H1 (cell line): ENCODE results near the gene CARD18. TPM values are rescaled to one million over a fixed set of nuclear protein-coding genes. Genes with fewer than 3 reads are reported as not detected.

Experiments
- CTCF ChIA-PET: fragments of 300-600 bp; sonication (Branson Sonifier 250); formaldehyde crosslinking; loops from one replicate; lab custom pipeline; 2021; ENCODE audit not compliant: partially characterized antibody; lab: Charles Lee
- POLR2A ChIA-PET: fragments of 300-600 bp; sonication (Branson Sonifier 250); formaldehyde crosslinking; loops from one replicate; lab custom pipeline; 2021; ENCODE audit warnings: inconsistent platforms; ENCODE audit not compliant: partially characterized antibody; lab: Charles Lee
- DNase-seq, 2 experiments: peaks; one replicate each; pipeline versions ENCODE4 v3.0.0 to v3.0.0-alpha.2; 2010 to 2022; ENCODE audit warnings: low spot score in 2 of 2, low read depth in 1 of 2, mixed read lengths in 1 of 2
- FAIRE-seq: peaks from 2 replicates; lab custom pipeline; 2011; peaks lifted over from hg19 to GRCh38; lab: Jason Lieb, UNC
- H2AFZ ChIP-seq: 2 replicates; pipeline ENCODE4 v1.8.1; 2012; ENCODE audit warnings: low read length, inconsistent platforms
- H2AK5ac ChIP-seq: 2 replicates; pipeline ENCODE4 v1.6.1; 2013; ENCODE audit warnings: low read depth, low read length
- H2BK120ac ChIP-seq: replicated peaks from 2 replicates; pipeline ENCODE3; 2013; ENCODE audit warnings: low read depth, low read length, inconsistent platforms
- H2BK12ac ChIP-seq: 2 replicates; pipeline ENCODE4 v1.6.1; 2013; ENCODE audit warnings: low read depth, low read length
- H2BK15ac ChIP-seq: 2 replicates; pipeline ENCODE4 v1.6.1; 2013; ENCODE audit warnings: low read length
- H2BK20ac ChIP-seq: 2 replicates; pipeline ENCODE4 v1.6.1; 2013; ENCODE audit warnings: low read length
- H2BK5ac ChIP-seq: 2 replicates; pipeline ENCODE4 v1.6.1; 2013; ENCODE audit warnings: low read depth, low read length
- H3K14ac ChIP-seq: 2 replicates; pipeline ENCODE4 v1.6.1; 2013; ENCODE audit warnings: inconsistent platforms; ENCODE audit not compliant: insufficient read length
- H3K18ac ChIP-seq: 2 replicates; pipeline ENCODE4 v1.6.1; 2013; ENCODE audit warnings: low read length; ENCODE audit errors: extremely low read depth
- H3K23ac ChIP-seq: 2 replicates; pipeline ENCODE4 v1.6.1; 2013; ENCODE audit warnings: inconsistent platforms; ENCODE audit not compliant: insufficient read length
- H3K23me2 ChIP-seq: 2 replicates; pipeline ENCODE4 v1.6.1; 2013; ENCODE audit warnings: low read depth, low read length
- H3K27ac ChIP-seq: 2 replicates; pipeline ENCODE4 v1.6.1; 2011; ENCODE audit warnings: low read depth, low read length, inconsistent platforms
- H3K27me3 ChIP-seq, 4 experiments: replicated peaks in 1 of 4; 1 replicate in 1 of 4; 2 replicates in 3 of 4; pipeline versions ENCODE4 v1.6.1 to v1.8.1; 2011 to 2013; ENCODE audit warnings: low read length in 3 of 4, mild to moderate bottlenecking in 3 of 4, inconsistent platforms in 2 of 4, mixed read lengths in 2 of 4, moderate library complexity in 1 of 4; ENCODE audit not compliant: control insufficient read depth in 3 of 4, insufficient read depth in 3 of 4; ENCODE audit errors: extremely low read depth in 1 of 4
- H3K36me3 ChIP-seq, 4 experiments: 2 replicates each; pipeline versions ENCODE4 v1.6.1 to v1.8.1; 2011 to 2013; ENCODE audit warnings: mild to moderate bottlenecking in 4 of 4, low read length in 3 of 4, moderate library complexity in 2 of 4, control low read depth in 1 of 4, inconsistent platforms in 1 of 4; ENCODE audit not compliant: insufficient read depth in 4 of 4, control insufficient read depth in 2 of 4
- H3K4ac ChIP-seq: replicated peaks from 2 replicates; pipeline ENCODE3; 2013; ENCODE audit warnings: low read length, low read depth, mixed read lengths, inconsistent platforms; ENCODE audit not compliant: insufficient read length
- H3K4me1 ChIP-seq, 4 experiments: replicated peaks in 1 of 4; 1 replicate in 1 of 4; 2 replicates in 3 of 4; pipeline versions ENCODE4 v1.6.1 to v1.8.1; 2011 to 2013; ENCODE audit warnings: low read length in 3 of 4, inconsistent platforms in 2 of 4, mixed read lengths in 1 of 4; ENCODE audit not compliant: insufficient read depth in 4 of 4, control insufficient read depth in 3 of 4
- H3K4me2 ChIP-seq, 2 experiments: 2 replicates each; pipeline versions ENCODE4 v1.6.1 to v1.8.1; 2011 to 2013; ENCODE audit warnings: low read depth in 2 of 2, low read length in 2 of 2, control low read depth in 1 of 2, inconsistent platforms in 1 of 2, mild to moderate bottlenecking in 1 of 2; ENCODE audit not compliant: insufficient read depth in 1 of 2
- H3K4me3 ChIP-seq, 4 experiments: fragments of 200-600, 300-600 bp in 1 of 4; sonication (generic), shearing (Covaris generic), sonication (Bioruptor Twin) in 1 of 4; 2 replicates each; pipeline versions ENCODE4 v1.5.1 to v1.8.1; 2011 to 2016; ENCODE audit warnings: low read length in 4 of 4, low read depth in 3 of 4, control low read depth in 2 of 4, inconsistent platforms in 2 of 4, mild to moderate bottlenecking in 2 of 4, mixed read lengths in 1 of 4, moderate library complexity in 1 of 4; ENCODE audit not compliant: insufficient read depth in 2 of 4; ENCODE audit errors: extremely low read depth in 1 of 4
- H3K56ac ChIP-seq: replicated peaks from 2 replicates; pipeline ENCODE3; 2013; ENCODE audit warnings: low read depth, mild to moderate bottlenecking, mixed read lengths, low read length, inconsistent platforms; ENCODE audit not compliant: insufficient read length
- H3K79me1 ChIP-seq: 2 replicates; pipeline ENCODE4 v1.6.1; 2013; ENCODE audit warnings: low read depth, low read length, control low read depth
- H3K79me2 ChIP-seq, 2 experiments: 2 replicates each; pipeline versions ENCODE4 v1.6.1 to v1.8.1; 2012 to 2013; ENCODE audit warnings: low read length in 2 of 2, mild to moderate bottlenecking in 2 of 2, inconsistent platforms in 1 of 2; ENCODE audit not compliant: insufficient read depth in 2 of 2, control insufficient read depth in 1 of 2
- H3K9ac ChIP-seq, 4 experiments: replicated peaks in 1 of 4; 1 replicate in 1 of 4; 2 replicates in 3 of 4; pipeline versions ENCODE4 v1.6.1 to v1.8.1; 2011 to 2013; ENCODE audit warnings: low read depth in 3 of 4, low read length in 3 of 4, control low read depth in 2 of 4, mild to moderate bottlenecking in 2 of 4, moderate library complexity in 2 of 4, inconsistent platforms in 1 of 4; ENCODE audit errors: extremely low read depth in 1 of 4
- H3K9me3 ChIP-seq, 2 experiments: 2 replicates each; pipeline versions ENCODE4 v1.6.1 to v1.8.1; 2012 to 2013; ENCODE audit warnings: mild to moderate bottlenecking in 2 of 2, moderate library complexity in 2 of 2, control low read depth in 1 of 2, inconsistent platforms in 1 of 2, low read depth in 1 of 2, low read length in 1 of 2, mixed read lengths in 1 of 2; ENCODE audit not compliant: insufficient read depth in 2 of 2
- H4K20me1 ChIP-seq, 2 experiments: replicated peaks in 1 of 2; 2 replicates each; pipeline versions ENCODE3 to v1.8.1; 2011 to 2013; ENCODE audit warnings: inconsistent platforms in 2 of 2, low read length in 2 of 2, mild to moderate bottlenecking in 1 of 2; ENCODE audit not compliant: insufficient read depth in 2 of 2, control insufficient read depth in 1 of 2
- H4K5ac ChIP-seq: 2 replicates; pipeline ENCODE4 v1.6.1; 2013; ENCODE audit warnings: low read length, low read depth, mixed read lengths, inconsistent platforms; ENCODE audit not compliant: insufficient read length
- H4K8ac ChIP-seq: 2 replicates; pipeline ENCODE4 v1.8.0; 2013; ENCODE audit warnings: mild to moderate bottlenecking, moderate library complexity, low read length, inconsistent platforms; ENCODE audit not compliant: insufficient read depth; ENCODE audit errors: extremely low read depth
- H4K91ac ChIP-seq: replicated peaks from 2 replicates; pipeline ENCODE3; 2013; ENCODE audit warnings: low read length, mixed read lengths, inconsistent platforms; ENCODE audit not compliant: insufficient read length
- ASH2L ChIP-seq: fragments of 200-600, 300-600 bp; sonication (generic); IDR thresholded peaks from one replicate; pipeline ENCODE4 v1.7.1; 2017; ENCODE audit warnings: low read length
- CBX8 ChIP-seq: fragments of 300-800, 300-1000 bp; sonication (generic); IDR thresholded peaks from 2 replicates; pipeline ENCODE4 v1.7.1; 2016; ENCODE audit warnings: low read depth, low read length, borderline replicate concordance
- CEBPB ChIP-seq: IDR thresholded peaks from 2 replicates; pipeline ENCODE4 v1.6.1; 2012; ENCODE audit warnings: low read depth, low read length
- CHD2 ChIP-seq: IDR thresholded peaks from 2 replicates; pipeline ENCODE4 v1.6.1; 2012; ENCODE audit warnings: low read length, improper control_type of control experiment
- FOSL1 ChIP-seq: IDR thresholded peaks from 2 replicates; pipeline ENCODE4 v1.6.1; 2011; ENCODE audit warnings: mild to moderate bottlenecking, low read depth, low read length, moderate library complexity; ENCODE audit not compliant: insufficient read depth
- PHF8 ChIP-seq: fragments of 200-600 bp; sonication (generic); conservative IDR thresholded peaks from 2 replicates; pipeline ENCODE4 v1.7.1; 2012; ENCODE audit warnings: low read depth, mild to moderate bottlenecking, inconsistent platforms, low read length, moderate library complexity
- POLR2A ChIP-seq, 2 experiments: IDR thresholded peaks; 1 replicate in 1 of 2; 2 replicates in 1 of 2; pipeline ENCODE4 v1.6.1; 2011; ENCODE audit warnings: low read depth in 2 of 2, low read length in 2 of 2, mild to moderate bottlenecking in 2 of 2; ENCODE audit errors: control extremely low read depth in 1 of 2
- RBBP5 ChIP-seq: IDR thresholded peaks from 2 replicates; pipeline ENCODE4 v1.7.1; 2012; ENCODE audit warnings: low read depth, mild to moderate bottlenecking, inconsistent platforms, low read length, moderate library complexity, borderline replicate concordance
- RFX5 ChIP-seq: IDR thresholded peaks from 2 replicates; pipeline ENCODE4 v1.6.1; 2011; ENCODE audit warnings: low read depth, low read length, improper control_type of control experiment, borderline replicate concordance
- TBP ChIP-seq: IDR thresholded peaks from 2 replicates; pipeline ENCODE4 v1.6.1; 2011; ENCODE audit warnings: low read depth, low read length, improper control_type of control experiment
- polyA plus RNA-seq, 7 experiments: library from polyadenylated mRNA; depleted of rRNA in 3 of 7; stranded (reverse) in 5 of 7; unstranded in 2 of 7; fragments of >200 nt in 5 of 7; fragments of 200-250 nt in 2 of 7; gene quantifications; 1 replicate in 5 of 7; 2 replicates in 1 of 7; 4 replicates in 1 of 7; pipeline versions ENCODE4 v1.2.1 to v1.2.3, GENCODE V29; 2011 to 2013; ENCODE audit warnings: missing spikeins in 2 of 7, mixed read lengths in 2 of 7
- total RNA-seq: library from RNA; stranded (reverse); fragmentation: NEBNext Ultra II Directional; extraction: Animal tissue kit (Norgen Biotek cat#: 25700); gene quantifications from 2 replicates; pipeline ENCODE4 v1.2.1, GENCODE V29; 2021
- TF ChIP-seq, protein P1 (sequence below): IDR thresholded peaks from 2 replicates; pipeline ENCODE4 v1.6.1; 2011; ENCODE audit warnings: low read depth, mild to moderate bottlenecking, low read length; ENCODE audit not compliant: insufficient read depth
- TF ChIP-seq, protein P2 (sequence below), 3 experiments: IDR thresholded peaks; 1 replicate in 2 of 3; 2 replicates in 1 of 3; pipeline versions ENCODE4 v1.5.1 to v1.6.1; 2011; ENCODE audit warnings: low read length in 3 of 3, mild to moderate bottlenecking in 3 of 3, inconsistent platforms in 2 of 3, low read depth in 1 of 3, moderate library complexity in 1 of 3; ENCODE audit not compliant: insufficient read depth in 1 of 3; ENCODE audit errors: control extremely low read depth in 1 of 3

Gene CARD18
- total and polyA plus RNA-seq, 2 of the 8 experiments (the other 6 are each of a cell fraction or from before 2014, with no cell fraction given) = not detected

DNA sequence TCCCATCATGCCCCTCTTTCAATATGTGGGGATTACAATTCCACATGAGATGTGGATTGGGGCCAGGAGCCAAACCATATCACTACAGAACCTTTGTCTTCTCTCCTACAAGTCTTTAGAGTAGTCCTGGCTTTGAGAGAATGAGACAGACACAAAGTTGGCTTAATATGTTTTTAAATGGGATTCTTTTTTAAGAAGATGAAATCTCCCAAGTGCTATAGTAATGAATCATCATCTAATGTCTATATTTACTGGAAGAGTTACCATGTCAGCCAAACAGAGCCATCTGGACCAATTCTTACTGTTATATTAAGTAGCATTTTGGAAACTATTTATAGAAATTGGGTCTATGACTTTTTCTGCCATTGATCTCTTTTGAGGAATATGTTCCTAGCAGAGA, 38.1 kb upstream of the CARD18 start (continued):
- TF ChIP-seq POLR2A (IDR thresholded peaks at IDR 0.05; ENCODE audit: control extremely low read depth in 1 of 2, low read depth in 2 of 2, low read length in 2 of 2) (no peak), TBP (no peak)

DNA sequence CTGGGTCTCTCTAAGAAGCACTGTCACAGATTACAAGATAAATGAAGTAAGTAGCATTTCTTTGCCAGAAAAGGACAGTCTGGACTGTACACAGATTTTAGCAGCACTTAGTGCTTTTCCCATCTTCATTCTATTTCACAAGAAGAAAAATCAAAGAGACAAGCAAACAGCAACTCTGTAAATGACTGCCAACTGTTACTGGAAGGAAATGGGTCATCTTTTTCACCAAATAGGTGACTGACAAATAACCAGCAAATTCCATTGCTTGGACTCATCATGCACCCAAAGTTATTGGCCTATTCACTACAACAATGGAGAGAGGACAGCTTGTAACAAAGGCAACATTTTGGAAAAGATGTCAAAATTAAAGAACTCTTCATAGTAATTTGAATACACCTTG, 28.9 kb upstream of the CARD18 start:
- no peak overlapping the region for H3K14ac ChIP-seq
- no peaks in the 10 kb centered on the region for H4K20me1 ChIP-seq
- H3K79me1 ChIP-seq = no peaks in the 10 kb centered on the region
- H3K4ac ChIP-seq = no peak overlapping the region
- H4K8ac ChIP-seq = no peak overlapping the region
- no peak overlapping the region for H3K23ac ChIP-seq
- no peak overlapping the region for H2BK12ac ChIP-seq
- ChIA-PET POLR2A (no interaction called here), CTCF (no interaction called here)
- H4K5ac ChIP-seq = no peak overlapping the region
- H2BK5ac ChIP-seq = no peak overlapping the region
- no peaks in the 10 kb centered on the region for H3K36me3 ChIP-seq
- H3K79me2 ChIP-seq = no peaks in the 10 kb centered on the region
- H2BK120ac ChIP-seq = no peak overlapping the region
- H4K91ac ChIP-seq = no peak overlapping the region
- H3K56ac ChIP-seq = no peak overlapping the region
- H3K4me1 ChIP-seq = no peaks in the 10 kb centered on the region
- H3K4me3 ChIP-seq = no peak overlapping the region
- no peaks in the 10 kb centered on the region for H3K9me3 ChIP-seq
- H2AFZ ChIP-seq = no peak overlapping the region
- H2AK5ac ChIP-seq = no peak overlapping the region
- no peaks in the 10 kb centered on the region for H3K27me3 ChIP-seq
- H3K4me2 ChIP-seq = no peak overlapping the region
- no peak overlapping the region for H3K18ac ChIP-seq
- no peak overlapping the region for H2BK15ac ChIP-seq
- no peak overlapping the region for H3K27ac ChIP-seq
- H3K9ac ChIP-seq = no peak overlapping the region
- H2BK20ac ChIP-seq = no peak overlapping the region
- no peaks in the 10 kb centered on the region for H3K23me2 ChIP-seq
- DNase-seq (no peak), FAIRE-seq (no peak)
- no peak for TF ChIP-seq RBBP5
- no peak for TF ChIP-seq CEBPB
- TF ChIP-seq, protein P1, sequence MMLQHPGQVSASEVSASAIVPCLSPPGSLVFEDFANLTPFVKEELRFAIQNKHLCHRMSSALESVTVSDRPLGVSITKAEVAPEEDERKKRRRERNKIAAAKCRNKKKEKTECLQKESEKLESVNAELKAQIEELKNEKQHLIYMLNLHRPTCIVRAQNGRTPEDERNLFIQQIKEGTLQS = no peak
- TF ChIP-seq RFX5 = no peak
- TF ChIP-seq PHF8 = no peak
- no peak for TF ChIP-seq FOSL1
- TF ChIP-seq ASH2L = no peak
- TF ChIP-seq, protein P2, sequence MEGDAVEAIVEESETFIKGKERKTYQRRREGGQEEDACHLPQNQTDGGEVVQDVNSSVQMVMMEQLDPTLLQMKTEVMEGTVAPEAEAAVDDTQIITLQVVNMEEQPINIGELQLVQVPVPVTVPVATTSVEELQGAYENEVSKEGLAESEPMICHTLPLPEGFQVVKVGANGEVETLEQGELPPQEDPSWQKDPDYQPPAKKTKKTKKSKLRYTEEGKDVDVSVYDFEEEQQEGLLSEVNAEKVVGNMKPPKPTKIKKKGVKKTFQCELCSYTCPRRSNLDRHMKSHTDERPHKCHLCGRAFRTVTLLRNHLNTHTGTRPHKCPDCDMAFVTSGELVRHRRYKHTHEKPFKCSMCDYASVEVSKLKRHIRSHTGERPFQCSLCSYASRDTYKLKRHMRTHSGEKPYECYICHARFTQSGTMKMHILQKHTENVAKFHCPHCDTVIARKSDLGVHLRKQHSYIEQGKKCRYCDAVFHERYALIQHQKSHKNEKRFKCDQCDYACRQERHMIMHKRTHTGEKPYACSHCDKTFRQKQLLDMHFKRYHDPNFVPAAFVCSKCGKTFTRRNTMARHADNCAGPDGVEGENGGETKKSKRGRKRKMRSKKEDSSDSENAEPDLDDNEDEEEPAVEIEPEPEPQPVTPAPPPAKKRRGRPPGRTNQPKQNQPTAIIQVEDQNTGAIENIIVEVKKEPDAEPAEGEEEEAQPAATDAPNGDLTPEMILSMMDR (IDR thresholded peaks at IDR 0.05; ENCODE audit: control extremely low read depth in 1 of 3, insufficient read depth in 1 of 3, low read depth in 1 of 3, low read length in 3 of 3) = no peak
- no peak for TF ChIP-seq CBX8
- TF ChIP-seq CHD2 = no peak
